ENCODE data around the gene APLP1. TPM values are rescaled to one million over a fixed set of nuclear protein-coding genes. Genes with fewer than 3 reads are reported as not detected.

APLP1 gene
- total and polyA plus RNA-seq, 2 donors (not counting 1 experiment from before 2014, with no cell fraction given): 0.99 to 4.1 TPM

DNA sequence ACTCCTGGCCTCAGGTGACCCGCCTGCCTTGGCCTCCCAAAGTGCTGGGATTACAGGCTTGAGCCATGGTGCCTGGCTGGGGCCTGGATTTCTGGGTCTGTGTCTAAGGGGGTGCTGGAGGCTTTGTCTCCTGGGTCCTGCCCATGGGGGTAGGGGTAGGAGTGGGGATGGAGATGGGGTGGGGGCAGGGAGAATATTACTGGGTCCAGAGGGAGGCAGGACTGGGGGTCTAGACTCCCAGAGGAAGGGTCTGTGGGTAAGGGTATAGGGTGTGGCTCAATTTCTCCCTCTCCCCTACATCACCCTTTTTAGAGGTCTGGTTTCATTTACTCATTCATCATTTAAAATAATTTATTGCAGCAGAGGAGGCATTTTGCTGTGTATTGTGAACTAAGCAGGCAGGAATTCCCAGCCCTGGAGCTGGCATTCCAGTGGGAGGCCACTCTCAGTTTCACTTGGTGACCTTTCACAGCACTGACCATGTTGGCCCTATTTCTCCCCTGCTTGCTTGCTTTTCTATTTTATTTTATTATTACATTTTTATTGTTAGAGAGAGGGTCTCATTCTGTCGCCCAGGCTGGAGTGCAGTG, 32.8 kb downstream of the APLP1 start:
- H3K27ac ChIP-seq (ENCODE audit: insufficient read depth, low read length): no peak overlapping the region
- peak in 1 of 2 donors; percentile 65 for DNase-seq (ENCODE audit: low read depth in 2 of 2)
- H3K9ac ChIP-seq (ENCODE audit: insufficient read depth, low read length): no peak overlapping the region

GRCh38 chr19:35901854-35902661, 33.7 kb downstream of the APLP1 start, which contains the start of gene HCST:
Gene HCST, plus strand, starts transcription at chr19:35902529. Its CDS starts 65 bp downstream, at chr19:35902594.
- Histone ChIP-seq H2AFZ (ENCODE audit: low read length) (peak within 1 kb of the TSS; percentile 56), H3K27me3 (ENCODE audit: control insufficient read depth, insufficient read depth, low read length) (no peaks in the 10 kb centered on the region), H3K79me2 (ENCODE audit: control insufficient read depth, insufficient read depth, low read length) (peaks cover 4% of the 10 kb centered on the region), H3K4me1 (ENCODE audit: control insufficient read depth, extremely low read depth, insufficient read depth, low read length) (peaks cover 13% of the 10 kb centered on the region), H3K27ac (ENCODE audit: insufficient read depth, low read length) (peak within 1 kb of the TSS; percentile 45), H3K9ac (ENCODE audit: insufficient read depth, low read length) (no peak within 1 kb of the TSS), H3K9me3 (ENCODE audit: control insufficient read depth, insufficient read depth, low read depth, low read length) (no peaks in the 10 kb centered on the region), H3K4me2 (ENCODE audit: extremely low read depth, insufficient read depth, low read length) (peak within 1 kb of the TSS; percentile 82), H3K36me3 (ENCODE audit: control insufficient read depth, insufficient read depth, low read length) (peaks cover 3% of the 10 kb centered on the region), H3K4me3 (replicated peaks in 1 of 4; ENCODE audit: control extremely low read depth in 1 of 4, insufficient read depth in 1 of 4, low read depth in 3 of 4, low read length in 4 of 4) (peak within 1 kb of the TSS in 3 of 4 experiments; percentile 19 to 27 (median 26)), H4K20me1 (ENCODE audit: control insufficient read depth, extremely low read depth, insufficient read depth, low read length) (no peaks in the 10 kb centered on the region)
- peak in 1 of 2 donors; percentile 75 for DNase-seq (ENCODE audit: low read depth in 2 of 2)
- TF ChIP-seq EZH2 (IDR thresholded peaks at IDR 0.05; ENCODE audit: low read length, missing control alignments): no peak
- TF ChIP-seq, protein P1, sequence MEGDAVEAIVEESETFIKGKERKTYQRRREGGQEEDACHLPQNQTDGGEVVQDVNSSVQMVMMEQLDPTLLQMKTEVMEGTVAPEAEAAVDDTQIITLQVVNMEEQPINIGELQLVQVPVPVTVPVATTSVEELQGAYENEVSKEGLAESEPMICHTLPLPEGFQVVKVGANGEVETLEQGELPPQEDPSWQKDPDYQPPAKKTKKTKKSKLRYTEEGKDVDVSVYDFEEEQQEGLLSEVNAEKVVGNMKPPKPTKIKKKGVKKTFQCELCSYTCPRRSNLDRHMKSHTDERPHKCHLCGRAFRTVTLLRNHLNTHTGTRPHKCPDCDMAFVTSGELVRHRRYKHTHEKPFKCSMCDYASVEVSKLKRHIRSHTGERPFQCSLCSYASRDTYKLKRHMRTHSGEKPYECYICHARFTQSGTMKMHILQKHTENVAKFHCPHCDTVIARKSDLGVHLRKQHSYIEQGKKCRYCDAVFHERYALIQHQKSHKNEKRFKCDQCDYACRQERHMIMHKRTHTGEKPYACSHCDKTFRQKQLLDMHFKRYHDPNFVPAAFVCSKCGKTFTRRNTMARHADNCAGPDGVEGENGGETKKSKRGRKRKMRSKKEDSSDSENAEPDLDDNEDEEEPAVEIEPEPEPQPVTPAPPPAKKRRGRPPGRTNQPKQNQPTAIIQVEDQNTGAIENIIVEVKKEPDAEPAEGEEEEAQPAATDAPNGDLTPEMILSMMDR (conservative IDR thresholded peaks at IDR 0.05 in 1 of 2, IDR thresholded peaks at IDR 0.05 in 1 of 2; ENCODE audit: low read depth in 1 of 2, low read length in 2 of 2): no peak

More for the DNA sequence above, 32.8 kb downstream of the APLP1 start:
- H3K4me1 ChIP-seq (ENCODE audit: control insufficient read depth, extremely low read depth, insufficient read depth, low read length): peaks cover 13% of the 10 kb centered on the region
- H3K4me3 ChIP-seq (replicated peaks in 1 of 4; ENCODE audit: control extremely low read depth in 1 of 4, insufficient read depth in 1 of 4, low read depth in 3 of 4, low read length in 4 of 4): peak overlapping the region in 2 of 4 experiments; percentile 76 to 85
- H3K9me3 ChIP-seq (ENCODE audit: control insufficient read depth, insufficient read depth, low read depth, low read length): no peaks in the 10 kb centered on the region
- H3K79me2 ChIP-seq (ENCODE audit: control insufficient read depth, insufficient read depth, low read length): peaks cover 4% of the 10 kb centered on the region
- no peak overlapping the region for H2AFZ ChIP-seq (ENCODE audit: low read length)
- TF ChIP-seq, protein P1 (conservative IDR thresholded peaks at IDR 0.05 in 1 of 2, IDR thresholded peaks at IDR 0.05 in 1 of 2; ENCODE audit: low read depth in 1 of 2, low read length in 2 of 2): no peak
- TF ChIP-seq EZH2 (IDR thresholded peaks at IDR 0.05; ENCODE audit: low read length, missing control alignments): no peak
- no peaks in the 10 kb centered on the region for H4K20me1 ChIP-seq (ENCODE audit: control insufficient read depth, extremely low read depth, insufficient read depth, low read length)
- H3K36me3 ChIP-seq (ENCODE audit: control insufficient read depth, insufficient read depth, low read length): peaks cover 5% of the 10 kb centered on the region
- peak overlapping the region; percentile 45 for H3K4me2 ChIP-seq (ENCODE audit: extremely low read depth, insufficient read depth, low read length)
- H3K27me3 ChIP-seq (ENCODE audit: control insufficient read depth, insufficient read depth, low read length): no peaks in the 10 kb centered on the region

DNA sequence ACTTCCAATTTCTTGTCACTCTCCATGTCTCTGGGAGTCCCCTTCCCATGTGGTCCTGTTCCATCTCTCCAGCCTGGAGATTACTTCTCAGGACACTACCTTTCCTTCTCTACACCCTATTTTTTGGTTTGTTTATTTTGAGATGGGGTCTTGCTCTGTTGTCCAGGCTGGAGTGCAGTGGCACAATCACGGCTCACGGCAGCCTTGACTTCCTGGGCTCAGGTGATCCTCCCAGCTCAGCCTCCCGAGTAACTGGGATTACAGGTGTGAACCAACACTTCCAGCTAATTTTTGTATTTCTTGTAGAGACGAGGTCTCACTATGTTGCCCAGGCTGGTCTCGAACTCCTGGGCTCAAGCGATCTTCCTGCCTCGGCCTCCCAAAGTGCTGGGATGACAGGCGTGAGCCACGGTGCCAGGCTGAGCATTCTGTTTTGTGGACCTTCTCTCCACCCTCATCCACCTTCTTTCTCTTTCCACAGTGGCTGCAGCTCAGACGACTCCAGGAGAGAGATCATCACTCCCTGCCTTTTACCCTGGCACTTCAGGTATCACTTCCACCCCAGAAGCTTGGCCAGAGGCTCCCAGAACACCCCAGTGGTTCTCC, 34.6 kb downstream of the APLP1 start:
- no peaks in the 10 kb centered on the region for H3K36me3 ChIP-seq (ENCODE audit: control insufficient read depth, insufficient read depth, low read length)
- TF ChIP-seq, protein P1 (conservative IDR thresholded peaks at IDR 0.05 in 1 of 2, IDR thresholded peaks at IDR 0.05 in 1 of 2; ENCODE audit: low read depth in 1 of 2, low read length in 2 of 2): no peak
- no peak for TF ChIP-seq EZH2 (IDR thresholded peaks at IDR 0.05; ENCODE audit: low read length, missing control alignments)
- H4K20me1 ChIP-seq (ENCODE audit: control insufficient read depth, extremely low read depth, insufficient read depth, low read length): no peaks in the 10 kb centered on the region
- H2AFZ ChIP-seq (ENCODE audit: low read length): no peak overlapping the region
- peak overlapping the region; percentile 82 for H3K4me2 ChIP-seq (ENCODE audit: extremely low read depth, insufficient read depth, low read length)
- H3K27me3 ChIP-seq (ENCODE audit: control insufficient read depth, insufficient read depth, low read length): no peaks in the 10 kb centered on the region
- no peak overlapping the region for H3K9ac ChIP-seq (ENCODE audit: insufficient read depth, low read length)
- H3K4me1 ChIP-seq (ENCODE audit: control insufficient read depth, extremely low read depth, insufficient read depth, low read length): peaks cover 13% of the 10 kb centered on the region
- no peaks in the 10 kb centered on the region for H3K9me3 ChIP-seq (ENCODE audit: control insufficient read depth, insufficient read depth, low read depth, low read length)
- peaks cover 4% of the 10 kb centered on the region for H3K79me2 ChIP-seq (ENCODE audit: control insufficient read depth, insufficient read depth, low read length)
- DNase-seq (ENCODE audit: low read depth in 2 of 2): no peak
- peak overlapping the region; percentile 45 for H3K27ac ChIP-seq (ENCODE audit: insufficient read depth, low read length)
- H3K4me3 ChIP-seq (replicated peaks in 1 of 4; ENCODE audit: control extremely low read depth in 1 of 4, insufficient read depth in 1 of 4, low read depth in 3 of 4, low read length in 4 of 4): peak overlapping the region in 2 of 4 experiments; percentile 26 to 27

Measured in fibroblast of lung (primary cell).